Left lung (tissue), 10 donors: ENCODE measurements around the gene RHBDL1. TPM values are rescaled to one million over a fixed set of nuclear protein-coding genes. Genes with fewer than 3 reads are reported as not detected.

Source experiments
- ATAC-seq: fragments of 200-7000 bp; cut with Tn5 transposase; one replicate; pipeline ENCODE4 v1.9.1; 2020; ENCODE audit warnings: moderate library complexity
- DNase-seq, 4 donors: peaks; one replicate each; pipeline ENCODE4 v3.0.0-alpha.2; 2013 to 2020
- H3K27ac ChIP-seq, 2 donors: fragments of 200-600 bp; sonication (generic) in 1 of 2; one replicate each; pipeline versions ENCODE4 v1.5.0 to v1.8.0; 2020 to 2021
- H3K27me3 ChIP-seq, 2 donors: fragments of 200-600 bp; sonication (generic) in 1 of 2; one replicate each; pipeline versions ENCODE4 v1.5.0 to v1.8.0; 2020 to 2021
- H3K36me3 ChIP-seq, 2 donors: fragments of 200-600 bp; sonication (generic) in 1 of 2; one replicate each; pipeline versions ENCODE4 v1.5.0 to v1.8.0; 2020 to 2021
- H3K4me1 ChIP-seq, 2 donors: fragments of 200-600 bp; one replicate each; pipeline ENCODE4 v1.8.0; 2021
- H3K4me3 ChIP-seq, 2 donors: fragments of 200-600 bp; sonication (generic) in 1 of 2; one replicate each; pipeline versions ENCODE4 v1.5.0 to v1.8.0; 2020 to 2021; ENCODE audit warnings: mild to moderate bottlenecking in 1 of 2
- H3K9me3 ChIP-seq, 2 donors: fragments of 200-600 bp; sonication (generic) in 1 of 2; one replicate each; pipeline versions ENCODE4 v1.5.0 to v1.8.0; 2020 to 2021
- CTCF ChIP-seq, 2 donors: fragments of 200-600 bp; sonication (generic) in 1 of 2; IDR thresholded peaks; one replicate each; pipeline versions ENCODE4 v1.5.0 to v1.8.0; 2021; ENCODE audit warnings: antibody characterized with exemption in 2 of 2
- intact Hi-C, 2 donors: fragments of 100-400 bp; cut with DNase I; formaldehyde crosslinking; loops; one replicate each; pipeline versions ENCODE4 v1.11.2 to v1.14.2; 2022
- polyA plus RNA-seq, 6 donors: library from polyadenylated mRNA; unstranded; fragments of 120-200 nt; gene quantifications; one replicate each; pipeline ENCODE4 v1.2.1, GENCODE V29; 2013; ENCODE audit not compliant: insufficient read length in 6 of 6
- total RNA-seq, 2 donors: library from RNA; stranded (reverse); fragmentation: NEBNext Ultra II Directional; extraction: Animal tissue kit (Norgen Biotek cat#: 25700); gene quantifications; one replicate each; pipeline ENCODE4 v1.2.1, GENCODE V29; 2021
- donor health status: DM: no; HTN: yes; CAD: no.
- donor health status: DM: no; HTN: no; CAD: no.

Gene RHBDL1
- total and polyA plus RNA-seq, 8 donors, result 0.45 to 4.3 (median 0.81) TPM

- ATAC-seq (no peak), DNase-seq (no peak)
- intact Hi-C loops, result no loop called here
- peaks cover 0 to 56% of the 10 kb centered on the region in 2 donors for H3K36me3 ChIP-seq
- peaks cover 3 to 17% of the 10 kb centered on the region in 2 donors for H3K4me1 ChIP-seq
- no peak for TF ChIP-seq CTCF (IDR thresholded peaks at IDR 0.05)
- H3K27ac ChIP-seq, result no peak overlapping the region
- H3K9me3 ChIP-seq, result no peaks in the 10 kb centered on the region
- no peak overlapping the region for H3K4me3 ChIP-seq
- no peaks in the 10 kb centered on the region for H3K27me3 ChIP-seq
Measured at GRCh38 chr16:657487-657886, 18.0 kb upstream of the RHBDL1 start.

DNA sequence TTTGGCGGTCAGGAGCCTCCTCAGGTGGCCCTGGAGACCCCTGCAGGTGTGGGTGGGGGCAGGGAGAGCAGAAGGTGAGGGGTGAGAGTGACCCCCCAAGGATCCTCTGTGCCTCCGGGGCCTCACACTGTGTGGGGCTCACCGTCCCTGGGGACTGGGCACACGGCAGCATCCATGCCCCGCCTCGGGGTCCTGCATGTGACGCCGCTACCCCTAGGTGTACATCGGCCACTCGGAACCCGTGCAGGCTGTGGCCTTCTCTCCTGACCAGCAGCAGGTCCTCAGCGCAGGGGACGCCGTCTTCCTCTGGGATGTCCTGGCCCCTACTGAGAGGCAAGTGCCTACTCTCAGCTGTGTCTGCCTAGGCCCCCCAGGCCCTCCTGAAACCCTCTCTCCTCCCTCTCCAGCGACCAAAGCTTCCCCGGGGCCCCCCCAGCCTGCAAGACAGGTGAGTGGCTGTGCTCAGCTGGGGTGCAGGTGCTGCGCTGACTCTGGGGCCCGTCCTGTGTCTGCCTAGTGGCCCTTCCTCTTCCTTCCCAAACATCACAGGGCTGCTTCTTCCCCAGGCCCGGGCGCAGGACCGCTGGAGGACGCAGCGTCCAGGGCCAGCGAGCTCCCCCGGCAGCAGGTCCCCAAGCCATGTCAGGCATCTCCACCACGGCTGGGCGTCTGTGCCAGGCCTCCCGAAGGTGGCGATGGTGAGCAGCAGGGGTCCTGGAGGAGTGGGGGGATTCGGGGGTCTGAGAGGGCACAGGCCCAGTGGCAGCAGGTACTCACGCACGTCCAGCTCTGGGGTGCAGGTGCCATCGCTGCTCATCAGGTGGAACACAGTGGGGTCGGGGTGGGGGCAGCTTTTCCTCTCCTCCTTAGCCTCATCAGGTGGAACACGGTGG, 16.5 kb upstream of the RHBDL1 start:
- Histone ChIP-seq H3K4me3 (no peak overlapping the region), H3K27me3 (no peaks in the 10 kb centered on the region), H3K36me3 (peaks cover 0 to 48% of the 10 kb centered on the region in 2 donors), H3K9me3 (no peaks in the 10 kb centered on the region), H3K27ac (no peak overlapping the region), H3K4me1 (peaks cover 3 to 17% of the 10 kb centered on the region in 2 donors)
- no peak for ATAC-seq
- TF ChIP-seq CTCF (IDR thresholded peaks at IDR 0.05), result no peak
- no peak for DNase-seq
- intact Hi-C loops, result no loop called here

GRCh38 chr16:659618-660017, 15.9 kb upstream of the RHBDL1 start:
- intact Hi-C loops, result loop anchor here in 1 of 2 donors (5.0 kb wide), 1 partner anchor 82 kb away; no protein-coding TSS in a partner anchor
- H3K4me1 ChIP-seq, result peaks cover 3 to 17% of the 10 kb centered on the region in 2 donors
- H3K27ac ChIP-seq, result no peak overlapping the region
- H3K9me3 ChIP-seq, result no peaks in the 10 kb centered on the region
- ATAC-seq (no peak), DNase-seq (no peak)
- H3K4me3 ChIP-seq, result no peak overlapping the region
- no peaks in the 10 kb centered on the region for H3K27me3 ChIP-seq
- no peak for TF ChIP-seq CTCF (IDR thresholded peaks at IDR 0.05)
- H3K36me3 ChIP-seq, result peaks cover 0 to 47% of the 10 kb centered on the region in 2 donors

DNA sequence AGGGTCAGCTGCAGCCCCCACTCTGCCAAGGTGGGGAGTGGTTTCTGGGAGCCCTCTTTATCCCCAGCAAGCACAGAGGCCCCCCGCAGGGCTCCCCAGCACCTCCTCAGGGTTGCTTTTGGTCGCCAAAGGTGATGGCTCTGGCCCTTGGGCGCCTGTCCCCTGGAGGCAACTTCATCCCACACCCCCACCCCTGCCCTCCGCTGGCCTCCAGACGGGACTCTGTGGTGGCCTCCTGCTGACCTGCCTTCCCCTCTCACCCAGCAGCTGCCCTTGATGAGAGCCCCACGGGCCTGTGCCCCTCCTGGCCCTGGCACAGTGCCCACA, 15.4 kb upstream of the RHBDL1 start:
- Histone ChIP-seq H3K27me3 (no peaks in the 10 kb centered on the region), H3K27ac (peak overlapping the region in 1 of 2 donors; percentile 58), H3K4me3 (peak overlapping the region in 1 of 2 donors; percentile 26), H3K9me3 (no peaks in the 10 kb centered on the region), H3K4me1 (peaks cover 3 to 17% of the 10 kb centered on the region in 2 donors), H3K36me3 (peaks cover 0 to 42% of the 10 kb centered on the region in 2 donors)
- no peak for TF ChIP-seq CTCF (IDR thresholded peaks at IDR 0.05)
- ATAC-seq (no peak), DNase-seq (no peak)
- intact Hi-C loops, result loop anchor here in 1 of 2 donors (5.0 kb wide), 1 partner anchor 83 kb away; no protein-coding TSS in a partner anchor

DNA sequence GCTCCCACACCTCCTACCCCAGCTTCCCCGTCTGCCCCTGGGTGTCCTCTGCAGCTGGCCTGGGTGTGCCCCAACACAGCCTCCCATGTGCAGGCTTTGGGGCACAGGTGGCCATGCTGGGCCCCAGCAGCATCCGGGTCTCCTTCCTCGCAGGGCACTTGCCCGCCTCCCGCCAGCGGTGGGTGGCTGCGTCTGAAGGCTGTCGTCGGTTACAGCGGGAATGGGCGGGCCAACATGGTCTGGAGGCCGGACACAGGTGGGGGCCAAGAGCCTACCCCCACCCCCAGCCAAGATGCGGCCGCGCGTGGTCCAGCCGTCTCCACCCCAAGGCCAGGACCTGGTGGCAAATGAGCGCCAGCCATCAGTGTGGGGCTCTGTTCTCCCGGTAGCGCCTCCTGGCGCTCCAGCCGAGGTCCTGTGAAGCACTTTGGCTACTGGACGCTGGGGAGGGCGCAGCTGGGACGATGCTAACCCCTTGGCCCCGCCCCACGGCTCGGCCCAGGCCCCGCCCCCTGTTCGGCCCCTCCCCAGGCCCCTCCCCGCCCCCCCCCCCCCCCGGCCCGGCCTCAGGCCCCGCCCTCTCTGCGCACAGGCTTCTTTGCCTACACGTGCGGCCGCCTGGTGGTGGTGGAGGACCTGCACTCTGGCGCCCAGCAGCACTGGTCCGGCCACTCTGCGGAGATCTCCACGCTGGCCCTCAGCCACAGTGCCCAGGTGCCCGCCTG, 14.8 kb upstream of the RHBDL1 start:
- Histone ChIP-seq H3K4me1 (peaks cover 3 to 17% of the 10 kb centered on the region in 2 donors), H3K36me3 (peaks cover 0 to 37% of the 10 kb centered on the region in 2 donors), H3K4me3 (peak overlapping the region in 1 of 2 donors; percentile 26), H3K9me3 (no peaks in the 10 kb centered on the region), H3K27ac (peak overlapping the region; percentile 44 to 58), H3K27me3 (no peaks in the 10 kb centered on the region)
- peak; percentile 31 to 76 for TF ChIP-seq CTCF (IDR thresholded peaks at IDR 0.05)
- intact Hi-C loops, result loop anchor here in 1 of 2 donors (5.0 kb wide), 1 partner anchor 83 kb away; no protein-coding TSS in a partner anchor
- ATAC-seq (peak; percentile 94), DNase-seq (peak in 3 of 4 donors; percentile 74 to 95 (median 91))
